Activated CD4-positive, alpha-beta T cell treated with anti-CD3 and anti-CD28 coated beads for 24 hours (primary cell): ENCODE data around the gene SGSM2.

ENCODE experiments used
- DNase-seq, 2 donors: peaks; one replicate each; pipeline ENCODE4 v3.0.0-alpha.2; 2020; ENCODE audit warnings: low read depth in 2 of 2

SGSM2 gene

DNA sequence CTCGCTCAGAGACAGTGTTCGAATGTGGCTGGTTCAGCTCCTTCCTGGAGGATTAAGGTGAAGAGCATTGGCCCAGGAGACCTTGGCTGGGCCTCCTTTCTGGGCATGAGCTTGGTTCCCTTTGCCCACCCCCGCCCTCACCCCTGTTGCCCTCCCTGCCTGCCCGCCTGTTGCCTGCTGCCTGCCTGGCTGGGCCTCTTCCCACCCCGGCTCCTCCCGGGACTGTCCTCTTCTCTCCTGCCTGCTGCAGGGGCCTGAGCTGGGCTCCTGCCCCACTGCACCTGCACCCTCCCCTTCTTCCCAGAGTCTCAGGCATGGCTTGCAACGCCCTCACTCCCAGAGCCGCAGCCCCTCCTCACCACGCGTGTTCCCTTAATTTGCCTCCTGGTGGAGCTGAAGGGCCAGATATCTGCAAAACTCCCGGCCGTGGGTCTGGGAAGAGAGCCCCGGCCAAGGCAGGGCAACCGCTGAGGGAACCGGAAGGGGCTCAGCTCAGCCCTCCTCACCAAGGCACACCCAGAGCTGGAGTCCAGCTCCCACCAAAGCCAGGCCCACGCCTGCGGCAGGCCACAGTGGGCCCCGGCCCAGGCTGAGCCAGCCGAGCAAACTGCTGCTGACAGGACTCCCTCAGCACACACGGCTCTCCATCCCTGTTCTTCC, 32.4 kb downstream of the SGSM2 start:
- no peak for DNase-seq

DNA sequence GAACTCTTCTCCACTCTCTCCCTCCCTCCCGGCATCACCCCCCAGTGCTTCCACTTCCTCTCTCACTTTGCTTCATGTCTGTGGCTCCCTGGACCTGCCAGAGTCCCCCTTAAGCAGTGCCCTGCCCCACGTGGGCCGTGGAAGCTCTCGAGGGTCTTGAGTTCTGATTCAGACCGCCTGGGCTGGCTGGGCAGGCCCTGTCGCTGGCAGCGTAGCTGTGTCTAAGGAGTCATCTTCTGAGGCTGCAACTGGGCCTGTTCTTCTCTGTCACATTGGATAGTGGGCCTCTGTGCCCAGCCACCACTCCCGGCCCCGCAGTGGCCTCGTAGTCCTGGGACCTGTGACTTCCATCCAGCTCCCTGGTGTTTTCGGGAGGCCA, 32.9 kb downstream of the SGSM2 start:
- no peak for DNase-seq

DNA sequence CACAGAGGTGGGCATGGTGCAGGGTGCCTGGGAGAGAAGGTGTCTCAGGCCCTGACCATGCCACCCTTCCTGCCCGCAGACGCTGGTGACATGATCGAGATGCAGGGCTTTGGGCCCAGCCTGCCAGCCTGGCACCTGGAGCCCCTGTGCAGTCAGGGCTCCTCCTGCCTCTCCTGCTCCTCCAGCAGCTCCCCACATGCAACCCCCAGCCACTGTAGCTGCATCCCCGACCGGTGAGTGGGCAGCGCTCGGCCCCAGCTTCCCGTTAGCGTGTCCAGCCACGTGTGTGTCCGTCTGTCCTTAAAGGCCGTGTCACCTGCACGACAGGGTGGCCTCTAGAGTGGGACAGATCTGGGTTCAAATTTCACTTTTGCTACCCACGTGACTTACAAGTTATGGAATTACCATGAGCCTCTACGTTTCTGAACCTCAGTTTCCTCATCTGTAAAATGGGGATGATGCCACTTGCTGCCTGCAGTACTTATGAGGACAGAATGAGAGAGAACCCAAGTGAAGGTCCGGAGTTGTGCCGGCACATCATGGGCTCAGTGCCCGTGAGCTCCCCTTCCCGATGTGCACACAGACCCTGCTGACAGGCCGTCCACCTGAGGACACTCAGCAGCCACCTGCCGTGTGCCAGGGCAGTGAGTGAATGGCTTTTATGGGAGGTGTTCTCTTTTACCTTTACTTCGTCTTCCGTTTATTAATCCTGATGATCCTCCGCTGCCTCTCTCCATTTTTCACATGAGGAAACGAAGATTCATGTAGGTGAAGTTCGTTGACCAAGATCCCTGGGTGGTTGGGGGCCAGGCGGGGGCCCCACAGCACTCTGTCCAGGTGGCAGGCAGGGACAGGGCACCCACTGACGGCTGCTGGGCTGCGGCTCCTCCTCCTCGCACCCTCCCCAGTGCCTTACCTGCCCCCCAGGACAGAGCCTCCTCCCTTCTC, 34.2 kb downstream of the SGSM2 start:
- no peak for DNase-seq

DNA sequence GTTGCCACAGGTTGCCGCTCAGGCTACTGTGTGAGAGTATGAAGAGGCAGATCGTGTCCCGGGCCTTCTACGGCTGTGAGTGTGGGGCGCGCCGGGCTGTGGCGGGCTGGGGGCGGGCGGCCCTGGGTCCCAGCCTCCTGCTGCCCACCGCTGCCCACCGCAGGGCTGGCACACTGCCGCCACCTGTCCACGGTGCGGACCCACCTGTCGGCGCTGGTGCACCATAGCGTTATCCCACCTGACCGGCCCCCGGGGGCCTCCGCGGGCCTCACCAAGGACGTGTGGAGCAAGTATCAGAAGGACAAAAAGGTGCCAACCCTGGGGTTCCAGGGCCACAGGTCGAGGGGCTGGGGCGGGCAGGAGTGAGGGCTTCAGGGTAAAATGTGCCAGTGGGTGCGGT, 34.9 kb downstream of the SGSM2 start:
- DNase-seq: no peak

DNA sequence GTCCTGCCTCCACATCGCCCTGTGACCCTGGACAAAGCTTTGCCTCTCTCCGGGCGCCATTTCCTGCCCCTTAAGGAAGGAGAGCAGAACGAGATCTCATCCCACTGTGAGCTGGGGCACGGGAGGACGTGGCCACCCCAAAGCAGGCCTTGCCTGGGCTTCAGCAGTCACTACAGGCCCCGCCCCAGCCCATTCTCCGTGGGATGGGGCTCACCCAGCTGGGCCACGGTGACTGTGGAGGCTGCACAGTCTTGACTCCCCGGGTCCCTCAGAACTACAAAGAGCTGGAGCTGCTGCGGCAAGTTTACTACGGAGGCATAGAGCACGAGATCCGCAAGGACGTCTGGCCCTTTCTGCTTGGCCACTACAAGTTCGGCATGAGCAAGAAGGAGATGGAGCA, 35.4 kb downstream of the SGSM2 start:
- DNase-seq: no peak

DNA sequence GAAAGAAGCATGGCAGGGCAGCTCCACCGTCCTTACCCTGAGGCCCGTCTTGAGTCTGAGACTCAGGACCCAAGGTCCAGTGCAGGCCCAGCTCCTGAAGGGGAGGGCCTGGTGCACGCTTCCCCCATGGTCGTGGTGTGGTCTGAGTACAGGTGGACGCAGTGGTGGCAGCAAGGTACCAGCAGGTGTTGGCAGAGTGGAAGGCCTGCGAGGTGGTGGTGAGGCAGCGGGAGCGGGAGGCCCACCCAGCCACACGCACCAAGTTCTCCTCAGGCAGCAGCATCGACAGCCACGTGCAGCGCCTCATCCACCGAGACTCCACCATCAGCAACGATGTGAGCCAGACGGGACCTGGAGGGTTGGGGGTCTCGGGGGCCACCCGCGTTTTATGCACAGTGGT, 35.9 kb downstream of the SGSM2 start:
- no peak for DNase-seq

GRCh38 chr17:2374549-2375285, 37.4 kb downstream of the SGSM2 start:
- no peak for DNase-seq

GRCh38 chr17:2375406-2375805, 38.1 kb downstream of the SGSM2 start:
- no peak for DNase-seq

DNA sequence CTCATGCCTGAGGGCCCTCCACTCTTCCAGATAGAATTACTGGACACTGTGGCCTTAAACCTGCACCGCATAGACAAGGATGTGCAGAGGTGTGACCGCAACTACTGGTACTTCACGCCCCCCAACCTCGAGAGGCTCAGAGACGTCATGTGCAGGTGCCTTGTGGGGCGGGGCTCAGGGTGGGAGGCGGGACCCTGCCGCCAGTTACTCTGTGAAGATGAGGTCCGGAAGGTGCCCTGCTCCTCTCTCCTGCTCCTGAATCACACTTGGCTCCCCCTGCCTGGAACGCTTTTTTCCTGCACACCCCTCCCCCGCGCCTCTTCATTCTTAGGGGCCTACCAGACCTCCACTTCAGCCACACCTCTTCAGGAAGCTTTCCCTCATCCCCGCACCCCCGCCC, 38.8 kb downstream of the SGSM2 start:
- DNase-seq: no peak

GRCh38 chr17:2377659-2378058, 40.4 kb downstream of the SGSM2 start:
- no peak for DNase-seq

GRCh38 chr17:2378905-2379304, 41.6 kb downstream of the SGSM2 start:
- no peak for DNase-seq

- DNase-seq: no peak
Measured at GRCh38 chr17:2379489-2380225, 42.4 kb downstream of the SGSM2 start.

DNA sequence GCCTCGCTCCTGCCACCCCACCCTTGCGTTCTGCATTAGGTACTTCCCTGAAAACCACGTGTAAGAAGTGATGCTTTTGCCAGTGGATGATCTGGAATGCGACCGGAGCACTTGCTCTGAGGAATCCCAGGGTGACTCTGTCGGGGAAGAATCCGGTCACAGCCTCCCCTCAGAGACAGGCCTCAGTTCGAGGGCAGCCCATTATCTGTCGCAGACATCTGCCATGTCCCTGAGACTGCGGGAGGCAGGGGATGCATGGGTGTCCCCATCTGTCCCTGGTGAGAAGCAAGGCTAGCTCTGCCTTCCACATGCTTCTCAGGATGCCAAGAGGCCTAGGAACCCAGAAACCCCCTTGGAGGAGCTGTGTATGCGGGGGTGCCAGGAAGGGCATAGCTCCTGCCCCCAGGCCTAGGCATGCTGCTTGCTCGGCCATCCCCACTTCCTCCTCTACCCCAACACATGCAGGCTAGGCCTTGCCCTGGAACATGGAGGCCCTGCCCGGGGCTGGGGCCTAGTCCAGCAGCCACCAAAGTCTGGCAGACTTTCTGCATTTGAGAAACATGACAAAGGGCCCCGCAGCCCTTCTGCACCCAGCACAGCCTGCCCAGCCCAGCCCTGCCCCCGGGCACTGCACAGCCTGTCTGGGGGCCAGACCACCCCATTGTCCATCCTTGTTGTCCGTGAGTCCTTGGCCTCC, 43.1 kb downstream of the SGSM2 start:
- no peak for DNase-seq

DNA sequence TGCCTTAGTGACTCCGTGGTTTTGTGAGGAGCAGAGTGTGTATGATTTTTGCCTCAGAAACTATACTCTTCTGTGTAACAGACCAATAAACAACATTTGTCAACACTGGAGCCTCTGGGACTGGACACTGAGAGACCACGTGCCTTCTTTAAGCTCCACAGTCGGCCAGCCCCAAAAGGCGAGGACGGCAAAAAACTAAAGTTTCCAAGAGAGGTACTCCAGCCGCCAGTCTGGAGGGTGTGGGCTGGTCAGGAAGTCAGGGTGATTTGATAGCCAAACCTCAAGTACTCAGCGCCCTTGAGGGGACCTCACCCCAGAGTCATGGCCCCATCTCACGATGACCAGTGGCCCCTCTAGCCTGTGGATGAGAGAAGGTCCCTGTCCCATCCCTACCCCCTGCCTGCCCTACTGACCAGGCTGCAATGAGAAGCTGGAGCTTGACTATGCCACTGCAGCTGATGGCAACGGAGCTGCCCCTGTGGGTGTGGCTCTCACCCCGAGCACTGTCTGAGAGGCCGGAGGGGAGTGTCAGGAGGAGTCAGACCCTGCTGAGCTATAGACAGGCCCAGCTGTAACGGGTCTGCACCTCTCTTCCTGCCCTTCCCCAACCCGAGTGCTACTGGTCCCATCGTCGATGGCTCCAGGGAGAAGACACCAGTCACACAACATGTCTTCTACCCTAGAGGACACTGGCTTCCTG, 43.8 kb downstream of the SGSM2 start:
- DNase-seq: no peak

- DNase-seq: no peak
Measured at GRCh38 chr17:2383628-2384167, 46.4 kb downstream of the SGSM2 start.

GRCh38 chr17:2384439-2385127, 47.3 kb downstream of the SGSM2 start:
- no peak for DNase-seq

DNA sequence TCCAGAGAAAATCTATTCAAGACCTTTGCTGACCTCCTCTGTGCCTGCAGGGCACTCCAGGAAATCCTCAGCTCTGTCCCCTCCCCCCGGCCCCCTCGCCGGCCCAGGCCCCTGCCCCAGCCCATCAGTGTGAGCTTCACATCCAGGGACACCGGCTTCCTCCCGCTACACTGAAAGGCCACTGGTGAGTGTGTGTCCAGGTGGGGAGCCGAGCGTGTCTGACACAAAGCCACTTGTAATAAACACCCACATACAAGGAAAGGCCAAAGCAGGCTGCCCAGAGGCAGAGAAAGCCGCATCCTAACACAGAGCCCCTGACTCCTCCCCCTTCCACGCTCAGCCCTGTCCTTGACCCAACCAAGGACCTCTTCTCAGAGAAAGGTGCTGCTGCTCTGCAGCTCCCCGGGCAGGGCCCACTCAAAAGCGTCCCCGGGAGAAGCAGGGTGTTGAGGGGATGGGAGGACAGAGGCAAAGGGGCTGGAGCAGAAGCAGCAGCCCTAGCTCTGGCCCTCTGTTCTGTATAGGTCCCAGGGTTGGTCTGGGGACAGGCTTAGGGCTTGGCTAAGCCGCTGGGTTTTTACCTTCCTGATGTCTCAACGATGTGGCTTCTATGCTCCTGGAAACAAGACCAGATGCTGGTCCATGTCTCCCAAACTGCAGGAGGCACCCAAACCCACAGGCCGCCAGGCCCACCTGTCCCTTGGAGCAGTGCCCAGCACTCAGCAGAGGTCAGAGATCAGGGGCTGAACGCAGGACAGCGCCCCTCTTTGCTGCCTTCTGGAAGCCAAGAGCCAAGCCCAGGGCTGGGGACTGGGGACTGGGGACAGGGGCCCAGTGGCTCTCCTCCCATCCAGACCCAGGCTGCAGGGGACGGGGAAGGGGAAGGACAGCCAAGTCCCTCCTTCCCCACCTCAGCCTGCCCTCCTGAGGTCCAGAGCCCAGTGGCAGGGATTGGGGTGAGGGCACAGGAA, 48.2 kb downstream of the SGSM2 start:
- DNase-seq: no peak

DNA sequence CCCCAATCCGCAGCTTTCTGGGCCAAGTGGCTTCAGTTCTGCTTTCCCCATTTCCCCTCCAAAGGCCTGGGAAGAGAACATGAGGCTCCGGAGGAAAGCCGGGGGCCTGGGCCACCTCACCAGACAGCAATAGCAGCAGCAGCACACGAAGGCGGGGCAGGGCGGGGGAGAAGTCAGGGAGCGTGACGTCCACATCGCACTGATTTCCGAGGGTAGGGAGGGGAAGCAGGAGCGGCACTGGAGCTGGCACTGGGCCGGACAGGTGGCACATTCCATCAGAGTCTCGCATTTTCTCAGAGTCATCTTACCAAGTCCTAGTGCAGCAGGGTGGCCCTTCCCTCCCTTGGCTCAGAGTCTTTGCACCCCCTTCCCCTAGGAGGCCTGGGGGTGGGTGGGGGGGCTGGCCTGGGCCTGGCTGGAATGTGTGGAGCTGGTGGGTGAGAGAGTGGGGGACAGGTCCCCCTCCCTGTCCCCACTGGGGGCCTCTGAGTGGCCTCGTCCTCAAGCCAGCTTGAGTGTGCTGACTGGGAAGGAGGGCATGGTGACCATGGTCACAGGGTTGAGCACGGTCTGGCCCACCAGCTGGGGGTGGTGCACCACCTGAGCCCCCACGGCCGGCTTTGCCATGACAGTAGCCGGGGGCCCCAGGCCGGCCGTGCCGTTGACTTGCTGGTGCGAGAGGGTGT, 49.2 kb downstream of the SGSM2 start:
- DNase-seq: no peak
